Pancreas (tissue), 10 donors: ENCODE data around the gene POLD3. TPM values are rescaled to one million over a fixed set of nuclear protein-coding genes. Genes with fewer than 3 reads are reported as not detected.

ENCODE experiments used
- ATAC-seq, 4 donors: fragments of 200-7000 bp; cut with Tn5 transposase; one replicate each; pipeline versions ENCODE4 v1.8.0 to v1.9.1; 2020; ENCODE audit warnings: mild to moderate bottlenecking in 4 of 4, moderate library complexity in 4 of 4
- DNase-seq, 6 donors: peaks; one replicate each; pipeline ENCODE4 v3.0.0-alpha.2; 2020
- FAIRE-seq: peaks from 2 replicates; lab custom pipeline; 2012; peaks lifted over from hg19 to GRCh38; lab: Jason Lieb, UNC
- H3K27ac ChIP-seq, 4 donors: fragments of 200-600 bp; sonication (generic); 1 replicate in 3 of 4; 2 replicates in 1 of 4; pipeline versions ENCODE4 v1.5.0 to v1.8.0; 2020
- H3K27me3 ChIP-seq, 4 donors: fragments of 200-600 bp; one replicate each; pipeline ENCODE4 v1.8.0; 2021
- H3K36me3 ChIP-seq, 3 donors: fragments of 200-600 bp; sonication (generic) in 1 of 3; one replicate each; pipeline versions ENCODE4 v1.5.0 to v1.8.0; 2020 to 2021
- H3K4me1 ChIP-seq, 3 donors: fragments of 200-600 bp; one replicate each; pipeline ENCODE4 v1.8.0; 2021
- H3K4me3 ChIP-seq, 4 donors: fragments of 200-600 bp; sonication (generic) in 2 of 4; one replicate each; pipeline versions ENCODE4 v1.5.0 to v1.8.0; 2020 to 2021
- H3K9me3 ChIP-seq, 4 donors: fragments of 200-600 bp; one replicate each; pipeline ENCODE4 v1.8.0; 2021
- CTCF ChIP-seq, 4 donors: fragments of 200-600 bp; sonication (generic) in 3 of 4; IDR thresholded peaks; one replicate each; pipeline versions ENCODE4 v1.5.0 to v1.8.0; 2021; ENCODE audit warnings: antibody characterized with exemption in 4 of 4
- WGBS, 2 donors: extraction: QIAGEN DNeasy Blood & Tissue Kit; methylation state at CpG; one replicate each; pipeline ENCODE4 v1.1.7; 2013; 5-methylcytosine and 5-hydroxymethylcytosine counted together
- intact Hi-C, 3 donors: fragments of 100-400 bp; cut with DNase I; formaldehyde crosslinking; loops; one replicate each; pipeline versions ENCODE4 v1.11.1 to v1.14.2; 2022
- polyA plus RNA-seq, 2 donors: library from polyadenylated mRNA; stranded (reverse); fragments of 200-250 nt; gene quantifications; one replicate each; pipeline ENCODE4 v1.2.3, GENCODE V29; 2013
- total RNA-seq, 6 donors: library from RNA; stranded (reverse); fragmentation: NEBNext Ultra II Directional in 4 of 6; extraction: Animal tissue kit (Norgen Biotek cat#: 25700) in 4 of 6; gene quantifications; one replicate each; pipeline versions ENCODE4 v1.2.1 to v1.2.4, GENCODE V29; 2021 to 2023
- donor health status: healthy with polysubstance abuse.
- donor health status: DM: no; HTN: no; CAD: no; lungs with moderate emphysema.
- donor health status: DM: no; HTN: no; CAD: no.
- donor health status: control.
- donor health status: control.
- donor health status: Bipolar disorder and iron deficiency.
- donor health status: DM: yes; HTN: yes; CAD: no.
- donor health status: DM: no; HTN: no; CAD: no.
- donor health status: DM: no; HTN: no; CAD: no.
- donor health status: DM: yes; HTN: yes; CAD: no.

Gene POLD3
- total and polyA plus RNA-seq, 8 donors, result 7.2 to 14.0 (median 9.6) TPM

GRCh38 chr11:74671520-74672196 lies 79.3 kb downstream of the POLD3 start:
- intact Hi-C loops, result no loop called here
- Histone ChIP-seq H3K9me3 (no peaks in the 10 kb centered on the region), H3K36me3 (no peaks in the 10 kb centered on the region), H3K4me3 (no peak overlapping the region), H3K27me3 (no peaks in the 10 kb centered on the region), H3K27ac (peak overlapping the region in 1 of 4 donors; percentile 70), H3K4me1 (peaks cover 0 to 8% (median 0%) of the 10 kb centered on the region in 3 donors)
- ATAC-seq (no peak), FAIRE-seq (no peak), DNase-seq (no peak)
- TF ChIP-seq CTCF (IDR thresholded peaks at IDR 0.05), result no peak
- 79 to 86% methylated on average over 10 of the region's 10 CpGs for WGBS, 2 donors

- H3K27me3 ChIP-seq, result no peaks in the 10 kb centered on the region
- DNase-seq (no peak), FAIRE-seq (no peak), ATAC-seq (no peak)
- 80% methylated on average over 4 of the region's 4 CpGs for WGBS, 2 donors
- no peaks in the 10 kb centered on the region for H3K9me3 ChIP-seq
- peak overlapping the region in 2 of 4 donors; percentile 59 to 70 for H3K27ac ChIP-seq
- intact Hi-C loops, result no loop called here
- H3K36me3 ChIP-seq, result no peaks in the 10 kb centered on the region
- no peak overlapping the region for H3K4me3 ChIP-seq
- H3K4me1 ChIP-seq, result peaks cover 0 to 8% (median 0%) of the 10 kb centered on the region in 3 donors
- no peak for TF ChIP-seq CTCF (IDR thresholded peaks at IDR 0.05)
Observed at GRCh38 chr11:74672332-74672955, 80.1 kb downstream of the POLD3 start.

- no peak for TF ChIP-seq CTCF (IDR thresholded peaks at IDR 0.05)
- Histone ChIP-seq H3K9me3 (no peaks in the 10 kb centered on the region), H3K27me3 (no peaks in the 10 kb centered on the region), H3K27ac (peak overlapping the region in 2 of 4 donors; percentile 59 to 70), H3K4me3 (no peak overlapping the region), H3K4me1 (peaks cover 0 to 8% (median 0%) of the 10 kb centered on the region in 3 donors), H3K36me3 (no peaks in the 10 kb centered on the region)
- DNase-seq (peak in 5 of 6 donors; percentile 58 to 88 (median 68)), FAIRE-seq (no peak), ATAC-seq (peak; percentile 54 to 86 (median 80))
- WGBS, 2 donors, result 44 to 45% methylated on average over 12 of the region's 12 CpGs
- intact Hi-C loops, result no loop called here
Observed at GRCh38 chr11:74672956-74673692, 80.7 kb downstream of the POLD3 start.

GRCh38 chr11:74673693-74674360 lies 81.4 kb downstream of the POLD3 start:
- intact Hi-C loops, result no loop called here
- Histone ChIP-seq H3K27ac (peak overlapping the region in 1 of 4 donors; percentile 70), H3K4me1 (peaks cover 0 to 8% (median 0%) of the 10 kb centered on the region in 3 donors), H3K4me3 (no peak overlapping the region), H3K27me3 (no peaks in the 10 kb centered on the region), H3K36me3 (no peaks in the 10 kb centered on the region), H3K9me3 (no peaks in the 10 kb centered on the region)
- no peak for TF ChIP-seq CTCF (IDR thresholded peaks at IDR 0.05)
- WGBS, 2 donors, result 77 to 78% methylated on average over 7 of the region's 7 CpGs
- no peak for ATAC-seq
- peak in 1 of 6 donors; percentile 8 for DNase-seq
- FAIRE-seq, result no peak
